Urinary bladder (tissue), 4 donors: ENCODE measurements around the gene SSBP2. TPM values are rescaled to one million over a fixed set of nuclear protein-coding genes. Genes with fewer than 3 reads are reported as not detected.

Experiments
- DNase-seq: peaks from one replicate; pipeline ENCODE4 v3.0.0-alpha.2; 2015; ENCODE audit errors: extremely low spot score
- H3K27ac ChIP-seq: one replicate; pipeline ENCODE4 v1.5.1; 2013; ENCODE audit warnings: low read depth, mild to moderate bottlenecking, moderate library complexity
- H3K36me3 ChIP-seq: one replicate; pipeline ENCODE4 v1.6.1; 2013; ENCODE audit warnings: mild to moderate bottlenecking, moderate library complexity; ENCODE audit not compliant: insufficient read depth
- H3K4me1 ChIP-seq: one replicate; pipeline ENCODE4 v1.6.1; 2013; ENCODE audit warnings: mild to moderate bottlenecking, moderate library complexity; ENCODE audit not compliant: insufficient read depth
- H3K4me3 ChIP-seq: one replicate; pipeline ENCODE4 v1.5.1; 2013; ENCODE audit warnings: low read depth, low read length
- WGBS: extraction: QIAGEN DNeasy Blood & Tissue Kit; methylation state at CpG from one replicate; pipeline ENCODE4 v1.1.7; 2013; 5-methylcytosine and 5-hydroxymethylcytosine counted together
- polyA plus RNA-seq: library from polyadenylated mRNA; stranded (reverse); fragments of 200-250 nt; gene quantifications from one replicate; pipeline ENCODE4 v1.2.3, GENCODE V29; 2013
- total RNA-seq: library from RNA; depleted of rRNA; stranded (reverse); fragments of >200 nt; gene quantifications from one replicate; pipeline ENCODE4 v1.2.3, GENCODE V29; 2014
- donor health status: healthy with polysubstance abuse.
- donor health status: healthy.

Gene SSBP2
- total and polyA plus RNA-seq, 2 donors: 58.6 to 94.8 TPM

GRCh38 chr5:81398741-81399140 lies 352.2 kb downstream of the SSBP2 start:
- H3K4me3 ChIP-seq: no peak overlapping the region
- no peak overlapping the region for H3K27ac ChIP-seq
- H3K4me1 ChIP-seq: no peaks in the 10 kb centered on the region
- 67% methylated on average over 4 of the region's 4 CpGs for WGBS
- DNase-seq: no peak
- no peaks in the 10 kb centered on the region for H3K36me3 ChIP-seq

GRCh38 chr5:81397176-81397575 lies 353.7 kb downstream of the SSBP2 start:
- no peak overlapping the region for H3K4me3 ChIP-seq

GRCh38 chr5:81395262-81395661 lies 355.6 kb downstream of the SSBP2 start:
- DNase-seq: no peak
- Histone ChIP-seq H3K4me3 (no peak overlapping the region), H3K4me1 (no peaks in the 10 kb centered on the region), H3K27ac (no peak overlapping the region), H3K36me3 (no peaks in the 10 kb centered on the region)
- WGBS: 68% methylated on average over 3 of the region's 3 CpGs

More at GRCh38 chr5:81397176-81397575, 353.7 kb downstream of the SSBP2 start:
- 6% methylated on average over 3 of the region's 3 CpGs for WGBS
- Histone ChIP-seq H3K4me1 (no peaks in the 10 kb centered on the region), H3K36me3 (no peaks in the 10 kb centered on the region), H3K27ac (no peak overlapping the region)
- DNase-seq: no peak

- H3K27ac ChIP-seq: no peak within 1 kb of the TSS
- 3% methylated on average over 77 of the region's 77 CpGs for WGBS
- H3K4me1 ChIP-seq: no peaks in the 10 kb centered on the region
- peak within 1 kb of the TSS; percentile 58 for H3K4me3 ChIP-seq
- DNase-seq: no peak
- no peaks in the 10 kb centered on the region for H3K36me3 ChIP-seq
Measured at GRCh38 chr5:81393783-81394718, 356.8 kb downstream of the SSBP2 start, which contains the start of gene ACOT12. ACOT12 (minus strand) TSS chr5:81394134; CDS start chr5:81394114, 20 bp downstream.

GRCh38 chr5:81393430-81393782 lies 357.5 kb downstream of the SSBP2 start:
- 27% methylated on average over 10 of the region's 10 CpGs for WGBS
- Histone ChIP-seq H3K4me1 (no peaks in the 10 kb centered on the region), H3K4me3 (peak overlapping the region; percentile 58), H3K27ac (no peak overlapping the region), H3K36me3 (no peaks in the 10 kb centered on the region)
- no peak for DNase-seq

GRCh38 chr5:81389025-81389424 lies 361.9 kb downstream of the SSBP2 start:
- no peak overlapping the region for H3K27ac ChIP-seq
- H3K4me3 ChIP-seq: no peak overlapping the region
- DNase-seq: no peak
- H3K4me1 ChIP-seq: no peaks in the 10 kb centered on the region
- H3K36me3 ChIP-seq: no peaks in the 10 kb centered on the region

- H3K4me3 ChIP-seq: no peak overlapping the region
- 90% methylated on average over 4 of the region's 4 CpGs for WGBS
- no peaks in the 10 kb centered on the region for H3K4me1 ChIP-seq
- H3K27ac ChIP-seq: no peak overlapping the region
- no peaks in the 10 kb centered on the region for H3K36me3 ChIP-seq
- DNase-seq: no peak
Measured at GRCh38 chr5:81388169-81388568, 362.7 kb downstream of the SSBP2 start.

GRCh38 chr5:81383867-81384266 lies 367.0 kb downstream of the SSBP2 start:
- Histone ChIP-seq H3K36me3 (no peaks in the 10 kb centered on the region), H3K27ac (no peak overlapping the region), H3K4me1 (no peaks in the 10 kb centered on the region), H3K4me3 (no peak overlapping the region)
- DNase-seq: no peak
- WGBS: 88% methylated on average over 2 of the region's 2 CpGs

GRCh38 chr5:81371354-81371876 lies 379.5 kb downstream of the SSBP2 start:
- WGBS: 94% methylated on average over 2 of the region's 2 CpGs
- Histone ChIP-seq H3K4me3 (no peak overlapping the region), H3K36me3 (no peaks in the 10 kb centered on the region), H3K27ac (no peak overlapping the region), H3K4me1 (no peaks in the 10 kb centered on the region)
- DNase-seq: no peak

- H3K4me3 ChIP-seq: no peak overlapping the region
- no peaks in the 10 kb centered on the region for H3K36me3 ChIP-seq
- no peak for DNase-seq
Measured at GRCh38 chr5:81370912-81371311, 380.0 kb downstream of the SSBP2 start.

GRCh38 chr5:81365541-81365940 lies 385.4 kb downstream of the SSBP2 start:
- no peak overlapping the region for H3K4me3 ChIP-seq
- WGBS: 93% methylated on average over 5 of the region's 5 CpGs
- no peaks in the 10 kb centered on the region for H3K4me1 ChIP-seq
- no peak overlapping the region for H3K27ac ChIP-seq
- DNase-seq: no peak
- no peaks in the 10 kb centered on the region for H3K36me3 ChIP-seq

More at GRCh38 chr5:81370912-81371311, 380.0 kb downstream of the SSBP2 start:
- no peak overlapping the region for H3K27ac ChIP-seq
- H3K4me1 ChIP-seq: no peaks in the 10 kb centered on the region

GRCh38 chr5:81363093-81363871 lies 387.6 kb downstream of the SSBP2 start:
- WGBS: 55% methylated on average over 4 of the region's 4 CpGs
- H3K27ac ChIP-seq: no peak overlapping the region
- no peak for DNase-seq
- H3K4me1 ChIP-seq: no peaks in the 10 kb centered on the region
- H3K36me3 ChIP-seq: no peaks in the 10 kb centered on the region
- no peak overlapping the region for H3K4me3 ChIP-seq
